K562 (cell line): ENCODE data around the gene PSMD14. TPM values are rescaled to one million over a fixed set of nuclear protein-coding genes. Genes with fewer than 3 reads are reported as not detected.

ENCODE experiments used
- ATAC-seq: fragments of 200-7000 bp; cut with Tn5 transposase; 3 replicates; pipeline ENCODE4 v1.9.1; 2020; ENCODE audit warnings: moderate library complexity
- BruUV-seq: library from RNA; stranded (reverse); fragments of 400-500 nt; replicated peaks from 2 replicates; lab custom pipeline; 2021; lab: Mats Ljungman, UMichigan
- CTCF ChIA-PET: fragments of 300-600 bp; formaldehyde crosslinking; extraction: SDS; loops from one replicate; lab custom pipeline; 2021; ENCODE audit warnings: low intra/inter-chr PET ratio; lab: Yijun Ruan, JAX
- POLR2A ChIA-PET: fragments of 300-600, 350-650 bp; sonication (Branson Sonifier 250); formaldehyde crosslinking; extraction: SDS; loops from one replicate; lab custom pipeline; 2021; ENCODE audit warnings: antibody characterized with exemption, inconsistent platforms; lab: Yijun Ruan, JAX
- DNase-seq, 4 experiments: peaks; one replicate each; pipeline versions ENCODE4 v3.0.0 to v3.0.0-alpha.2; 2011 to 2018; ENCODE audit warnings: low spot score in 3 of 4, mixed read lengths in 3 of 4; ENCODE audit errors: extremely low read depth in 1 of 4
- FAIRE-seq: peaks from 2 replicates; lab custom pipeline; 2011; peaks lifted over from hg19 to GRCh38; lab: Jason Lieb, UNC
- H2AFZ ChIP-seq: 2 replicates; pipeline ENCODE4 v1.6.0; 2011; ENCODE audit warnings: low read depth, low read length, control low read depth, inconsistent platforms
- H3K27ac ChIP-seq: fragments of 200-600 bp; 3 replicates; pipeline ENCODE4 v1.8.0; 2011; ENCODE audit warnings: low read depth, mild to moderate bottlenecking, control low read depth, inconsistent platforms, low read length, moderate library complexity, mixed read lengths; ENCODE audit errors: extremely low read depth
- H3K27me3 ChIP-seq, 2 experiments: fragments of 300-600 bp in 1 of 2; 2 replicates in 1 of 2; 3 replicates in 1 of 2; pipeline versions ENCODE4 v1.6.0 to v1.8.0; 2011; ENCODE audit warnings: inconsistent platforms in 2 of 2, low read length in 2 of 2, mild to moderate bottlenecking in 1 of 2, mixed read lengths in 1 of 2, moderate library complexity in 1 of 2; ENCODE audit not compliant: control insufficient read depth in 2 of 2, insufficient read depth in 2 of 2
- H3K36me3 ChIP-seq: fragments of 300-600 bp; 3 replicates; pipeline ENCODE4 v1.8.0; 2011; ENCODE audit warnings: mild to moderate bottlenecking, low read length, inconsistent platforms; ENCODE audit not compliant: control insufficient read depth, insufficient read depth
- H3K4me1 ChIP-seq, 2 experiments: fragments of 200-600 bp in 1 of 2; replicated peaks in 1 of 2; 2 replicates in 1 of 2; 3 replicates in 1 of 2; pipeline versions ENCODE4 v1.5.1 to v1.8.0; 2011; ENCODE audit warnings: inconsistent platforms in 2 of 2, low read length in 2 of 2, mild to moderate bottlenecking in 1 of 2, mixed read lengths in 1 of 2, moderate library complexity in 1 of 2; ENCODE audit not compliant: control insufficient read depth in 2 of 2, insufficient read depth in 2 of 2
- H3K4me2 ChIP-seq: 2 replicates; pipeline ENCODE4 v1.6.1; 2011; ENCODE audit warnings: low read length, control low read depth, inconsistent platforms, mixed read lengths; ENCODE audit not compliant: insufficient read depth
- H3K4me3 ChIP-seq: fragments of 200-600 bp; sonication (generic), shearing (Covaris generic); 2 replicates; pipeline ENCODE4 v1.5.1; 2016; ENCODE audit warnings: control low read depth, inconsistent platforms
- H3K79me2 ChIP-seq: fragments of 200-600 bp; 3 replicates; pipeline ENCODE4 v1.8.0; 2011; ENCODE audit warnings: low read length, inconsistent platforms; ENCODE audit not compliant: control insufficient read depth, insufficient read depth
- H3K9ac ChIP-seq, 2 experiments: 2 replicates each; pipeline versions ENCODE4 v1.6.0 to v1.6.1; 2011; ENCODE audit warnings: low read depth in 2 of 2, low read length in 2 of 2, control low read depth in 1 of 2, inconsistent platforms in 1 of 2, mild to moderate bottlenecking in 1 of 2, mixed read lengths in 1 of 2; ENCODE audit not compliant: insufficient read depth in 1 of 2
- H3K9me1 ChIP-seq: one replicate; pipeline ENCODE4 v1.6.0; 2011; ENCODE audit warnings: inconsistent platforms, mild to moderate bottlenecking, low read length, moderate library complexity; ENCODE audit not compliant: control insufficient read depth, insufficient read depth
- H3K9me3 ChIP-seq: replicated peaks from 2 replicates; pipeline ENCODE4 v1.5.1; 2011; ENCODE audit warnings: low read depth, low read length, inconsistent platforms; ENCODE audit not compliant: control insufficient read depth, insufficient read depth
- H4K20me1 ChIP-seq: replicated peaks from 2 replicates; pipeline ENCODE4 v1.6.1; 2011; ENCODE audit warnings: low read length, inconsistent platforms, mixed read lengths; ENCODE audit not compliant: control insufficient read depth, insufficient read depth
- E2F6 ChIP-seq, 2 experiments: IDR thresholded peaks; 2 replicates each; pipeline ENCODE4 v1.6.1; 2011; ENCODE audit warnings: borderline replicate concordance in 1 of 2, control low read depth in 1 of 2, low read depth in 1 of 2, low read length in 1 of 2, mild to moderate bottlenecking in 1 of 2, mixed read lengths in 1 of 2, moderate library complexity in 1 of 2; ENCODE audit not compliant: insufficient read depth in 1 of 2, insufficient read length in 1 of 2, poor library complexity in 1 of 2, severe bottlenecking in 1 of 2; ENCODE audit errors: extremely low read depth in 1 of 2
- ETS2 ChIP-seq: IDR thresholded peaks from 2 replicates; pipeline ENCODE4 v1.6.1; 2016; ENCODE audit warnings: borderline replicate concordance, missing genetic modification characterization, mild to moderate bottlenecking, moderate library complexity, missing compliant biosample characterization; ENCODE audit not compliant: poor library complexity, severe bottlenecking
- PHF21A ChIP-seq: fragments of 450-650 bp; IDR thresholded peaks from 2 replicates; pipeline ENCODE4 v1.6.1; 2017; ENCODE audit warnings: low read depth, borderline replicate concordance
- TFE3 ChIP-seq: fragments of 450-650 bp; formaldehyde crosslinking; IDR thresholded peaks from 2 replicates; pipeline ENCODE4 v1.4.0; 2020; ENCODE audit warnings: mild to moderate bottlenecking, mixed read lengths
- ZNF764 ChIP-seq: fragments of 250-450 bp; sonication (Bioruptor Pico); IDR thresholded peaks from 2 replicates; pipeline ENCODE4 v1.4.0; 2020; ENCODE audit warnings: low read depth, mild to moderate bottlenecking, moderate library complexity
- in situ Hi-C: fragments of 300-500 bp; cut with MboI; formaldehyde crosslinking; loops from 4 replicates; pipeline ENCODE4 v1.15.0; 2018; ENCODE audit warnings: inconsistent platforms, mixed read lengths
- intact Hi-C: fragments of 100-400 bp; cut with micrococcal nuclease; formaldehyde crosslinking; loops from 2 replicates; pipeline ENCODE4 v1.14.2; 2022
- polyA plus RNA-seq, 8 experiments: library from polyadenylated mRNA; depleted of rRNA in 4 of 8; stranded (reverse) in 5 of 8; unstranded in 3 of 8; fragments of >200 nt; fragmentation: Nextera tagmentation in 2 of 8; fragmentation: Illumina TruSeq in 1 of 8; extraction: Ambion mirVana in 2 of 8; extraction: Trizol in 1 of 8; gene quantifications; 2 replicates each; pipeline versions ENCODE4 v1.2.1 to v1.2.3, GENCODE V29; 2011 to 2014; ENCODE audit warnings: inconsistent platforms in 1 of 8, missing spikeins in 1 of 8
- total RNA-seq, 7 experiments: library from RNA; depleted of rRNA in 6 of 7; stranded (reverse); fragments of >200 nt in 6 of 7; fragmentation: Illumina TruSeq in 2 of 7; extraction: Trizol in 2 of 7; gene quantifications; 2 replicates each; pipeline versions ENCODE4 v1.2.1 to v1.2.3, GENCODE V29; 2011 to 2021; ENCODE audit warnings: low replicate concordance in 1 of 7

PSMD14 gene
- total and polyA plus RNA-seq, 9 of the 15 experiments (the other 6 are each of a cell fraction or from before 2014, with no cell fraction given), result 151 to 515 (median 228) TPM

- no peak for TF ChIP-seq PHF21A
Measured at GRCh38 chr2:161321944-161322648, 13.9 kb downstream of the PSMD14 start (continued).

GRCh38 chr2:161324876-161325275 is 16.7 kb downstream of the PSMD14 start:
- FAIRE-seq, result no peak
- peaks cover 80% of the 10 kb centered on the region for H3K36me3 ChIP-seq
- no peak for DNase-seq
- no peak overlapping the region for H3K9ac ChIP-seq
- H3K4me1 ChIP-seq, result no peaks in the 10 kb centered on the region
- in situ Hi-C loops, result no loop called here
- POLR2A ChIA-PET, result no interaction called here
- no peaks in the 10 kb centered on the region for H3K9me3 ChIP-seq
- no peaks in the 10 kb centered on the region for H4K20me1 ChIP-seq
- H2AFZ ChIP-seq, result no peak overlapping the region
- H3K4me2 ChIP-seq, result no peak overlapping the region
- H3K4me3 ChIP-seq, result no peak overlapping the region
- TF ChIP-seq ETS2 (tag) (no peak), ZNF764 (CRISPR knock-in tag) (no peak), TFE3 (CRISPR knock-in tag) (peak; percentile 25; the same call in 1 of the 2 replicates), E2F6 (IDR thresholded peaks at IDR 0.05; ENCODE audit: borderline replicate concordance in 1 of 2, extremely low read depth in 1 of 2, insufficient read depth in 1 of 2, insufficient read length in 1 of 2, low read depth in 1 of 2, low read length in 1 of 2, poor library complexity in 1 of 2, severe bottlenecking in 1 of 2) (no peak)
- TF ChIP-seq, all 486 proteins: peak for 1
- BruUV-seq, result no TSS peak
- Histone ChIP-seq H3K9me1 (no peaks in the 10 kb centered on the region), H3K79me2 (peaks cover 91% of the 10 kb centered on the region), H3K27ac (no peak overlapping the region), H3K27me3 (no peaks in the 10 kb centered on the region)
- no peak for ATAC-seq
- CTCF ChIA-PET, result no interaction called here
- intact Hi-C loops, result no loop called here
